ENCODE data around the gene IQGAP1.

- no peak for TF ChIP-seq POLR2A (IDR thresholded peaks at IDR 0.05; ENCODE audit: low read depth, low read length)
- no peak for TF ChIP-seq PAX5 (IDR thresholded peaks at IDR 0.05; ENCODE audit: insufficient read depth, low read length, severe bottlenecking)
- no peak for TF ChIP-seq POLR2AphosphoS5 (IDR thresholded peaks at IDR 0.05; ENCODE audit: low read depth, low read length)
These were observed 49.5 kb upstream of the IQGAP1 start for GRCh38 chr15:90338532-90338931.

Data from GM12891 (cell line).